GM19395 (cell line): ENCODE data around the gene DLG5.

Experiments
- ATAC-seq: cut with Tn5 transposase; IDR thresholded peaks from one replicate; pipeline ENCODE4 v1.9.1; 2021; ENCODE audit warnings: mild to moderate bottlenecking, moderate library complexity; ENCODE audit not compliant: unreplicated experiment

Gene DLG5

GRCh38 chr10:77868523-77868922 lies 58.0 kb downstream of the DLG5 start:
- no peak for ATAC-seq

GRCh38 chr10:77867124-77867719 lies 59.3 kb downstream of the DLG5 start:
- no peak for ATAC-seq

GRCh38 chr10:77866598-77866997 lies 60.0 kb downstream of the DLG5 start:
- no peak for ATAC-seq

GRCh38 chr10:77865580-77866324 lies 60.8 kb downstream of the DLG5 start:
- ATAC-seq = no peak

- no peak for ATAC-seq
These were observed 62.3 kb downstream of the DLG5 start for GRCh38 chr10:77864151-77864851.

- no peak for ATAC-seq
These were observed 63.1 kb downstream of the DLG5 start for GRCh38 chr10:77863446-77863845.

- ATAC-seq = no peak
These were observed 64.0 kb downstream of the DLG5 start for GRCh38 chr10:77862595-77862994.

GRCh38 chr10:77861366-77861765 lies 65.2 kb downstream of the DLG5 start:
- no peak for ATAC-seq

- no peak for ATAC-seq
These were observed 66.7 kb downstream of the DLG5 start for GRCh38 chr10:77859865-77860282.

GRCh38 chr10:77859200-77859864 lies 67.2 kb downstream of the DLG5 start:
- no peak for ATAC-seq

GRCh38 chr10:77857272-77857671 lies 69.3 kb downstream of the DLG5 start:
- no peak for ATAC-seq

GRCh38 chr10:77856566-77856965 lies 70.0 kb downstream of the DLG5 start:
- no peak for ATAC-seq

GRCh38 chr10:77855404-77856155 lies 71.0 kb downstream of the DLG5 start:
- ATAC-seq = no peak

GRCh38 chr10:77854115-77854514 lies 72.4 kb downstream of the DLG5 start:
- ATAC-seq = no peak

GRCh38 chr10:77853256-77853655 lies 73.3 kb downstream of the DLG5 start:
- ATAC-seq = no peak

GRCh38 chr10:77850620-77851231 lies 75.8 kb downstream of the DLG5 start:
- ATAC-seq = no peak

GRCh38 chr10:77849039-77849664 lies 77.4 kb downstream of the DLG5 start:
- ATAC-seq = no peak

- ATAC-seq = peak; percentile 81
These were observed 79.7 kb downstream of the DLG5 start for GRCh38 chr10:77846718-77847311.

GRCh38 chr10:77845451-77845850 lies 81.1 kb downstream of the DLG5 start:
- ATAC-seq = no peak
